ENCODE data around the gene AMMECR1. TPM values are rescaled to one million over a fixed set of nuclear protein-coding genes. Genes with fewer than 3 reads are reported as not detected.
A peak's percentile ranks its signal among the peaks of the same experiment; 100 is the strongest.

AMMECR1 gene
- total RNA-seq, 4 donors from 2014 or later = 6.7 to 13.8 (median 8.9) TPM

- ATAC-seq (ENCODE audit: low FRiP score) (no peak), DNase-seq (ENCODE audit: low spot score) (no peak)
- TF ChIP-seq, protein P1, sequence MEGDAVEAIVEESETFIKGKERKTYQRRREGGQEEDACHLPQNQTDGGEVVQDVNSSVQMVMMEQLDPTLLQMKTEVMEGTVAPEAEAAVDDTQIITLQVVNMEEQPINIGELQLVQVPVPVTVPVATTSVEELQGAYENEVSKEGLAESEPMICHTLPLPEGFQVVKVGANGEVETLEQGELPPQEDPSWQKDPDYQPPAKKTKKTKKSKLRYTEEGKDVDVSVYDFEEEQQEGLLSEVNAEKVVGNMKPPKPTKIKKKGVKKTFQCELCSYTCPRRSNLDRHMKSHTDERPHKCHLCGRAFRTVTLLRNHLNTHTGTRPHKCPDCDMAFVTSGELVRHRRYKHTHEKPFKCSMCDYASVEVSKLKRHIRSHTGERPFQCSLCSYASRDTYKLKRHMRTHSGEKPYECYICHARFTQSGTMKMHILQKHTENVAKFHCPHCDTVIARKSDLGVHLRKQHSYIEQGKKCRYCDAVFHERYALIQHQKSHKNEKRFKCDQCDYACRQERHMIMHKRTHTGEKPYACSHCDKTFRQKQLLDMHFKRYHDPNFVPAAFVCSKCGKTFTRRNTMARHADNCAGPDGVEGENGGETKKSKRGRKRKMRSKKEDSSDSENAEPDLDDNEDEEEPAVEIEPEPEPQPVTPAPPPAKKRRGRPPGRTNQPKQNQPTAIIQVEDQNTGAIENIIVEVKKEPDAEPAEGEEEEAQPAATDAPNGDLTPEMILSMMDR (IDR thresholded peaks at IDR 0.05) = no peak
Measured at GRCh38 chrX:110302975-110303374, 14.9 kb downstream of the AMMECR1 start.

DNA sequence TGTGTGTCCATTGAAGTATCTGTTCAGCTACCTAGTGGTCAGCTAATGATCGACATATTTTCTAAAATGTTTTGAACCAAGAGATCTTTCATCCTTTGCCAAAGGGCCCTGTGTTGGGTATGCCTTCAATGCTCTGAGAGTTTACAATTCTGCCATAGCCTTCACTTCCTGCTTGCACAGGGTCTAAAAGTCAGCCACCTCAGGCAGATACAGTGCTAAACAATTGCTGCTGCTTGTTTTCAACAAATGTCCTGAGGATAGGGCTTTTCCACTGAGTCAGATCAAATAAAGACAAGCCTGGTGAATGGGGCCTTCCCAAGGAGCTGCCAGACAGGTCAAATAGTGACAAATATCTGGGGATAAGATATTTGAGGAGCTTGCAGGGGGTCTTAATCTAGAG, 16.7 kb downstream of the AMMECR1 start:
- TF ChIP-seq, protein P1 (IDR thresholded peaks at IDR 0.05) = no peak

DNA sequence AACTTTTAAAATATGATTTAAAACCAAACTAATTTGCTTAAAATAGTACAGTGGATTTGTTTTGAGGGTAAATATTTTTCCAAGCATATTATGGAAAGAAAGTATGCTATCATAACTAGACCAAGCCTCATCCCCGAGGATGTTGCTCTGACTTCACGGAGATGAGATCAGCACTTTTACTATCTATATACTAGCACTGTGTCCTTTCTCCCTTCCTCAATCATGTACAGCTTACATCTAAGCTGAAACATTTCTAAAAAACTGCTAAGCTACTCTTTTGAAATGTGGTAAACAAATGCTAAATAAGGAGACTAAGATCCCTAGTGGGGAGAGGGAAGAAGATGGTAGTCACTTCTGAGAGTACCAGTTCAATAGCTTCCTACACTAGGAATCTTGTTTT, 23.8 kb downstream of the AMMECR1 start:
- ATAC-seq (ENCODE audit: low FRiP score) (no peak), DNase-seq (ENCODE audit: low spot score) (no peak)
- TF ChIP-seq, protein P1 (IDR thresholded peaks at IDR 0.05) = no peak

More for the DNA sequence above, 16.7 kb downstream of the AMMECR1 start:
- DNase-seq (ENCODE audit: low spot score) = no peak
- ATAC-seq (ENCODE audit: low FRiP score) = no peak

- DNase-seq (ENCODE audit: low spot score) (no peak), ATAC-seq (ENCODE audit: low FRiP score) (no peak)
- TF ChIP-seq, protein P1 (IDR thresholded peaks at IDR 0.05) = no peak
Measured at GRCh38 chrX:110293658-110294057, 24.2 kb downstream of the AMMECR1 start.

DNA sequence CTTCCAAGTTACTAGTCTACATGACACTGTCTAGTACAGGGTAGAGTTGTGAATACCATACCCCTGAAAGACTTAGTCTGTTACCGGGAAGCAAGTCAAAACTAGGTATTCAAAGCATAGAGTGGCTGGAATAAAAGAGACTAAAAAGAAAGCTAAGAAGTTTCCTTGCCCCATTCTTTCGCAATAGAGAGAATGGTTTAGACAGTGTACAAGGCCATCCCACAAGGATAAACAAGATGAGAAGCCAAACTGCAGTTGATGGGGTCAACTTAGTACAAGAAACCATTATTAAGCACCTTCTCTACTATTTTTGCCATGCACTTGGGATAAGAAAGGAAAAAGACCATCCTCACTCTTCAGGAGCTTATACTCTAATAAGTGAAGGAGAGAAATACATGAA, 30.3 kb downstream of the AMMECR1 start:
- TF ChIP-seq, protein P1 (IDR thresholded peaks at IDR 0.05) = no peak
- no peak for DNase-seq (ENCODE audit: low spot score)
- no peak for ATAC-seq (ENCODE audit: low FRiP score)

- ATAC-seq (ENCODE audit: low FRiP score) (peak; percentile 71), DNase-seq (ENCODE audit: low spot score) (no peak)
- TF ChIP-seq, protein P1 (IDR thresholded peaks at IDR 0.05) = no peak
Measured at GRCh38 chrX:110286106-110286505, 31.8 kb downstream of the AMMECR1 start.

DNA sequence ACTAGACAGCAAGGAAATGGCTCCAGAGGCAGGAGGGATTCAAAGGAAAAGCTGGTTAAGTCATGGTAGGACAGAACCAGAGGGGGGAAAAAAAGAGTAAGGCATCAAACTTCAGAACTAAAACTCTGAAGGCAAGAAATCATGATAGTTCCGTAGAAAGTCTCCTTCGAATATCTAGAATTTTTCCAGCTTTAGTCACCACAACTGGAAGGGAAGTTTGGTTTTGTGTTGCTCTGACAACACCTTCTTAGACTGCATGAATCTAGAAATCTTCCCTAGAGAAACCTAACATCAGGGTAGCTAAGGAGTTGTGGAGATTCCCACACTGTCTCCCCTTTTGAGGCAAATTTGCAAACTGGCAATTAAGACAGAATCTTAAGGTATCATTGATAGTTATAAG, 33.7 kb downstream of the AMMECR1 start:
- ATAC-seq (ENCODE audit: low FRiP score) = no peak
- TF ChIP-seq, protein P1 (IDR thresholded peaks at IDR 0.05) = no peak
- DNase-seq (ENCODE audit: low spot score) = no peak

Measured in omental fat pad (tissue), 4 donors.